ENCODE results near the gene CLEC17A.

- TF ChIP-seq CTCF (IDR thresholded peaks at IDR 0.05; ENCODE audit: poor library complexity) (no peak), EZH2 (IDR thresholded peaks at IDR 0.05; ENCODE audit: borderline replicate concordance) (no peak)
Observed at GRCh38 chr19:14615623-14616022, 32.7 kb downstream of the CLEC17A start.

All from hepatocyte (in vitro differentiated cells).